Left renal cortex interstitium (tissue), 4 donors: ENCODE data around the gene HBE1. TPM values are rescaled to one million over a fixed set of nuclear protein-coding genes. Genes with fewer than 3 reads are reported as not detected.

ENCODE experiments used
- polyA plus RNA-seq, 4 donors: library from polyadenylated mRNA; unstranded; fragments of 120-200 nt; gene quantifications; one replicate each; pipeline ENCODE4 v1.2.1, GENCODE V29; 2013; ENCODE audit not compliant: insufficient read length in 4 of 4

The HBE1 gene
- polyA plus RNA-seq, 4 donors, result 3.6 to 9.8 (median 7.9) TPM

Other genes starting within 250 kb of the HBE1 start
- not detected for gene OR52J3, start 223.4 kb downstream of the HBE1 start, polyA plus RNA-seq
- not detected for gene OR52E2, start 210.3 kb downstream of the HBE1 start, polyA plus RNA-seq
- not detected for gene OR52E1, start 200.4 kb downstream of the HBE1 start, polyA plus RNA-seq
- under 1 TPM in 1 of 4 donors, not detected in 3; 0.03 TPM for gene OR52A5, start 131.6 kb downstream of the HBE1 start, polyA plus RNA-seq
- gene OR52A1, start 115.2 kb downstream of the HBE1 start, polyA plus RNA-seq, result under 1 TPM in 3 of 4 donors, not detected in 1; 0.02 to 0.08 (median 0.05) TPM
- not detected for gene OR51V1, start 69.3 kb downstream of the HBE1 start, polyA plus RNA-seq
- gene HBB, start 42.9 kb downstream of the HBE1 start, polyA plus RNA-seq, result 100 to 1,000 TPM in 3 of 4 donors, 10 to 100 TPM in 1; 91.1 to 212 (median 149) TPM
- 1 to 10 TPM; 1.2 to 4.1 (median 2.4) TPM for gene HBD, start 35.5 kb downstream of the HBE1 start, polyA plus RNA-seq
- 1 to 10 TPM; 3.5 to 7.1 (median 5.8) TPM for gene HBG1, start 20.1 kb downstream of the HBE1 start, polyA plus RNA-seq
- gene HBG2, start 15.2 kb downstream of the HBE1 start, polyA plus RNA-seq, result 1,000 to 10,000 TPM; 1,196 to 3,386 (median 2,205) TPM
- gene OR51B4, start 32.0 kb upstream of the HBE1 start, polyA plus RNA-seq, result under 1 TPM in 2 of 4 donors, not detected in 2; 0.33 to 0.59 TPM
- gene OR51B2, start 54.4 kb upstream of the HBE1 start, polyA plus RNA-seq, result not detected
- under 1 TPM; 0.17 to 0.92 (median 0.72) TPM for gene OR51B5, start 73.6 kb upstream of the HBE1 start, polyA plus RNA-seq
- gene OR51B6, start 81.6 kb upstream of the HBE1 start, polyA plus RNA-seq, result not detected
- under 1 TPM in 2 of 4 donors, not detected in 2; 0.05 to 0.13 TPM for gene OR51M1, start 113.9 kb upstream of the HBE1 start, polyA plus RNA-seq
- under 1 TPM in 1 of 4 donors, not detected in 3; 0.09 TPM for gene OR51Q1, start 152.2 kb upstream of the HBE1 start, polyA plus RNA-seq
- not detected for gene OR51I1, start 171.6 kb upstream of the HBE1 start, polyA plus RNA-seq
- gene OR51I2, start 179.4 kb upstream of the HBE1 start, polyA plus RNA-seq, result under 1 TPM in 1 of 4 donors, not detected in 3; 0.04 TPM
- not detected for gene OR52D1, start 218.7 kb upstream of the HBE1 start, polyA plus RNA-seq
- gene UBQLN3, start 240.0 kb upstream of the HBE1 start, polyA plus RNA-seq, result not detected
- 1 to 10 TPM in 1 of 4 donors, under 1 TPM in 3; 0.30 to 1.0 (median 0.71) TPM for gene UBQLNL, start 246.8 kb upstream of the HBE1 start, polyA plus RNA-seq